Heart left ventricle (tissue), 13 donors: ENCODE measurements around the gene ALDH3B2.

Experiments used
- CTCF ChIP-seq, 12 donors: fragments of 200-600 bp; sonication (generic) in 4 of 12; IDR thresholded peaks; one replicate each; pipeline versions ENCODE4 v1.5.0 to v1.8.0; 2018 to 2022; ENCODE audit warnings: antibody characterized with exemption in 12 of 12, mild to moderate bottlenecking in 5 of 12
- POLR2A ChIP-seq, 2 donors: fragments of 450-650 bp; IDR thresholded peaks; one replicate each; pipeline ENCODE4 v1.6.1; 2017; ENCODE audit warnings: antibody characterized with exemption in 2 of 2, mild to moderate bottlenecking in 2 of 2, moderate library complexity in 2 of 2
- donor health status: ischemic (EF 13 %, LVEDD 7.1; RV severe dilation, severe dysfunction).
- donor health status: DM: no; HTN: yes; CAD: no.
- donor health status: DM: no; HTN: no; CAD: no.
- donor health status: ischemic (EF 25% LVEDD 6.9; RV normal size, moderate dysfunction).
- donor health status: ischemic (EF 25% LVEDD 5.7; RV mildly dilated, moderate dysfunction).
- donor health status: ischemic (EF 35%, LVEDD 5.7; RV mildly dilated, moderate dysfunction).
- donor health status: nonischemic (EF 11% LVEDD 7.7; RV severe dilation, severe dysfunction).
- donor health status: DM: yes; HTN: yes; CAD: no.
- donor health status: PGD.
- donor health status: ischemic (EF 29% LVEDD 5.4; RV normal size, mild dysfunction).
- donor health status: nonischemic (EF 23%, LVEDD 6.1; RV moderate dilation, normal function).

GRCh38 chr11:67664213-67664585 lies 10.2 kb downstream of the ALDH3B2 start:
- TF ChIP-seq CTCF (IDR thresholded peaks at IDR 0.05) (no peak), POLR2A (IDR thresholded peaks at IDR 0.05) (no peak)
